HFFc6 (cell line): ENCODE results near the gene CARMIL3. TPM values are rescaled to one million over a fixed set of nuclear protein-coding genes. Genes with fewer than 3 reads are reported as not detected.
"Not testable (repeated sequence)": the region's sequence is repeated elsewhere in the genome, so short reads cannot be mapped to it uniquely, and the experiment has no call there.

Experiments
- DNase-seq: peaks from one replicate; pipeline ENCODE4 v3.0.0-alpha.2; 2018
- H3K27ac Mint-ChIP-seq: 2 replicates; pipeline ENCODE4 v1.8.0; 2020; ENCODE audit warnings: mild to moderate bottlenecking, mixed read lengths
- H3K27me3 Mint-ChIP-seq: 2 replicates; pipeline ENCODE4 v1.8.0; 2021; ENCODE audit warnings: mild to moderate bottlenecking, moderate library complexity, mixed read lengths; ENCODE audit not compliant: insufficient read depth
- H3K36me3 Mint-ChIP-seq: 2 replicates; pipeline ENCODE4 v1.8.0; 2021; ENCODE audit warnings: low read depth, mixed read lengths
- H3K4me1 Mint-ChIP-seq: 2 replicates; pipeline ENCODE4 v1.8.0; 2020; ENCODE audit warnings: low read depth, mixed read lengths
- H3K4me3 Mint-ChIP-seq: 2 replicates; pipeline ENCODE4 v1.8.0; 2020; ENCODE audit warnings: mild to moderate bottlenecking, moderate library complexity, mixed read lengths
- H3K9me3 Mint-ChIP-seq: 2 replicates; pipeline ENCODE4 v1.8.0; 2020; ENCODE audit warnings: mild to moderate bottlenecking, mixed read lengths
- CTCF ChIP-seq: fragments of 200-600 bp; sonication (generic); IDR thresholded peaks from 2 replicates; pipeline ENCODE4 v1.5.0; 2021; ENCODE audit warnings: antibody characterized with exemption, mild to moderate bottlenecking
- total RNA-seq, 6 experiments: library from RNA; stranded (reverse); fragmentation: NEBNext Ultra II Directional; extraction: Animal tissue kit (Norgen Biotek cat#: 25700); gene quantifications; 2 replicates in 1 of 6; 3 replicates in 5 of 6; pipeline ENCODE4 v1.2.3, GENCODE V29; 2021

CARMIL3 gene
- total RNA-seq, 6 experiments from 2014 or later = not detected

DNA sequence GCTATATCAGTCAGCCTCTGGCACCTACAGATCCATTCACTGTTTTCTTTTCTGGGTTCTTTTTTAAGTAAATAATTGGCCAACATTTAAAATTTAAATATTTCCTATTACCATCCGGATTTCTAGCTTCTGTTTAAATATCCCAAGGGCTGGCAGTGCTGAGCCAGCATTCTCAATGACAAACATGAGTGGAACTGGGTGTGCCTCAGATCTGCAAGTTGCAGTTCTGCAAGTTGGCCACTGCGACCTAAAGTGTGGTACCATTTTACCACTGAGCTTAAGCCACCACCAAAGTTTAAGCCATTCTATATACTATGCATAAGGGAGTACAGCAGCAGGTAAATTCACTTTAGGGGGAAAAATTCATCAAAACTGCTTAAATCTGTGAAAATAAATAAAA is 31.9 kb upstream of the CARMIL3 start:
- not testable (repeated sequence) for DNase-seq, H3K4me1 Mint-ChIP-seq, H3K36me3 Mint-ChIP-seq, H3K9me3 Mint-ChIP-seq, H3K27ac Mint-ChIP-seq, H3K4me3 Mint-ChIP-seq
- TF ChIP-seq CTCF = peak; percentile 46
- H3K27me3 Mint-ChIP-seq = peaks cover 19% of the 10 kb centered on the region

DNA sequence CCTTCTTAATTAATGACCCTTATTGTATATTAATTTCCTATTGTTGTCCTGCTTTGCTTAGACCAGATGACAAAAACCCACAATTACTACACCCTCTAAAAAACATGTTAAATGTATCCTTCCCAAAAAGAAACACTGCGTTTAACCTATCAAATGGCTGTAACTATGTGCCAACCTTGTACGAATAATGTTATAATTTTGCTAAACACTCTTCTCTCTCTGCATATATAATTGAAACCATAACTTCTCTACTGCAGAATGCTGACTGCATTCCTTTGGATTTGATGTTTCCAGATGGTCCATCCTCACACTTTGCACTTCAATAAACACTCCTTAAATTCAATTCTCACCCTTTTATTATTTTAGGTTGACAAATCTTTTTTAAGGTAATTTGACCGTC is 31.3 kb upstream of the CARMIL3 start:
- H3K27me3 Mint-ChIP-seq = peaks cover 19% of the 10 kb centered on the region
- H3K9me3 Mint-ChIP-seq, DNase-seq, H3K4me1 Mint-ChIP-seq, H3K36me3 Mint-ChIP-seq, H3K27ac Mint-ChIP-seq, H3K4me3 Mint-ChIP-seq: not testable (repeated sequence)

GRCh38 chr14:24024939-24025418 is 26.8 kb upstream of the CARMIL3 start:
- not testable (repeated sequence) for H3K4me1 Mint-ChIP-seq, H3K9me3 Mint-ChIP-seq, H3K36me3 Mint-ChIP-seq, H3K4me3 Mint-ChIP-seq, H3K27ac Mint-ChIP-seq, DNase-seq
- H3K27me3 Mint-ChIP-seq = peaks cover 34% of the 10 kb centered on the region

DNA sequence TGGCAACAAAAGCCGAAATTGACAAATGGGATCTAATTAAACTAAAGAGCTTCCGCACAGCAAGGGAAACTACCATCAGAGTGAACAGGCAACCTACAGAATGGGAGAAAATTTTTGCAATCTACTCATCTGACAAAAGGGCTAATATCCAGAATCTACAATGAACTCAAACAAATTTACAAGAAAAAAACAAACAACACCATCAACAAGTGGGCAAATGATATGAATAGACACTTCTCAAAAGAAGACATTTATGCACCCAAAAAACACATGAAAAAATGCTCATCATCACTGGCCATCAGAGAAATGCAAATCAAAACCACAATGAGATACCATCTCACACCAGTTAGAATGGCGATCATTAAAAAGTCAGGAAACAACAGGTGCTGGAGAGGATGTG is 22.1 kb upstream of the CARMIL3 start:
- not testable (repeated sequence) for H3K4me3 Mint-ChIP-seq, H3K27ac Mint-ChIP-seq, H3K4me1 Mint-ChIP-seq, H3K36me3 Mint-ChIP-seq, DNase-seq
- H3K9me3 Mint-ChIP-seq = peaks cover 26% of the 10 kb centered on the region
- peaks cover 24% of the 10 kb centered on the region for H3K27me3 Mint-ChIP-seq

DNA sequence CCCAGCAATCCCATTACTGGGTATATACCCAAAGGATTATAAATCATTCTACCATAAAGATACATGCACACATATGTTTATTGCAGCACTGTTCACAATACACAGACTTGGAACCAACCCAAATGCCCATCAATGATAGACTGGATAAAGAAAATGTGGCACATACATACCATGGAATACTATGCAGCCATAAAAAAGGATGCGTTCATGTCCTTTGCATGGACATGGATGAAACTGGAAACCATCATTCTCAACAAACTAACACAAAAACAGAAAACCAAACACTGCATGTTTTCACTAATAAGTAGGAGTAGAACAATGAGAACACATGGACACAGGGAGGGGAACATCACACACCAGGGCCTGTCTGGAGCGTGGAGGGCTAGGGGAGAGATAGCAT is 20.5 kb upstream of the CARMIL3 start:
- H3K4me1 Mint-ChIP-seq, H3K4me3 Mint-ChIP-seq, H3K36me3 Mint-ChIP-seq, DNase-seq, H3K27ac Mint-ChIP-seq: not testable (repeated sequence)
- peaks cover 18% of the 10 kb centered on the region; the same call in 1 of the 2 replicates for H3K27me3 Mint-ChIP-seq
- peaks cover 26% of the 10 kb centered on the region for H3K9me3 Mint-ChIP-seq

DNA sequence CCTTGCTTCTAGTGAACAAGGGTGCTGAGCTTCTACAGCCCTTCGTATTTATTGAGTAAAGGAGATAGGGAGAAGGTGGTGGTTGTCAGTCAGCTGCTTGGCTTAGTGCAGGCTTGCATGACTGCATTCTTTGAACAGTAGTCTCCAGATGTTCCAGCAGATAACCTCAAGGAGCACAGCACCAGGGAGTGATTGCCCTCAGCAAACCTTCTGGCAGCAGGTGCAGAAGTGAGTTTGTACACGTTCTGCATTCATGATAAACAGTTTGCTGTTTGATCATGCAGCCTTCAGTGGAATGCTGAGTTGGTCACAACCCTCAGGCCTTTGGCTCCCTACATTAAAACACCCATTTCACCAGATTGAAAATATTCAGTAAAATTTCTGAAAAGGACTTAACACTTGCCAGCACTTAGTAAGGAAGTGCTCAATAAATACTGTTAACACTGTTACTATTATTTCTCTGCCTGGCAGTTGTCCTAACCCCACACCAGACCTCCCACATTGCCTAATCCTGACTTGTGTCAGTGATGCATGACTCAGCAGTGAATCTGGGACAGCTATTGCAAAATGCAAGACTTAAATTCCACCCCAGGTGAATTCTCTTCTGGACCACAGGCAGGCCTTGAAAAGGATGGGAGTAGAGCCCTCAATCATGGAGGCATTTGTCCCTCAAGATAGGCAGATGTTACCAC is 18.9 kb upstream of the CARMIL3 start:
- TF ChIP-seq CTCF = no peak
- H3K4me1 Mint-ChIP-seq = peaks cover 17% of the 10 kb centered on the region
- H3K9me3 Mint-ChIP-seq = peaks cover 26% of the 10 kb centered on the region
- peaks cover 10% of the 10 kb centered on the region for H3K27me3 Mint-ChIP-seq
- peaks cover 4% of the 10 kb centered on the region; the same call in 1 of the 2 replicates for H3K36me3 Mint-ChIP-seq
- H3K27ac Mint-ChIP-seq = no peak overlapping the region
- H3K4me3 Mint-ChIP-seq = no peak overlapping the region
- DNase-seq = peak; percentile 65

DNA sequence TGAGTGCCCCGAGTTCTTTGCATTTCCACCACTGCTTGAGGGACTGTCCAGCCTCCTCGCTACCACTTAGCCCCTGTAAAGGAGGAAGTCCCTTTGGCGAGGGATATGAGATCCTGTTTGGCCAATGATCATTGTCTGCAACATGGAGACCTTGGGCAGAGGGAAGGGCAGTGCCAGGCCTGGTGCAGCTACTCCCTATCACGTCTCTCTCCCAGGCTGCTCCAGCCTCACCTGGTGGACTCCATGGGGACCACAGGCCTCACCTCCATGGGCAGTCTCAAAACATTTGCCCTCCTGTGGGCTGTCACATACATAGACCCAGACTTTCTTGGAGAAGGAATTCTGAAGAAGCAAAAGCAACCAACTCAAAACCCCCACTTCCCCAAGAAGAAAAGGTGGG is 16.0 kb upstream of the CARMIL3 start:
- H3K4me1 Mint-ChIP-seq = peaks cover 17% of the 10 kb centered on the region
- peak overlapping the region; percentile 61 for H3K27ac Mint-ChIP-seq
- H3K4me3 Mint-ChIP-seq = peak overlapping the region; percentile 94
- H3K9me3 Mint-ChIP-seq = peaks cover 24% of the 10 kb centered on the region
- peaks cover 10% of the 10 kb centered on the region for H3K27me3 Mint-ChIP-seq
- H3K36me3 Mint-ChIP-seq, DNase-seq: not testable (repeated sequence)

- peak overlapping the region; percentile 88 for H3K27ac Mint-ChIP-seq
Measured at GRCh38 chr14:24036169-24036962, 15.4 kb upstream of the CARMIL3 start.

More at GRCh38 chr14:24036169-24036962, 15.4 kb upstream of the CARMIL3 start:
- DNase-seq = peak; percentile 54
- peaks cover 11% of the 10 kb centered on the region for H3K27me3 Mint-ChIP-seq
- peaks cover 17% of the 10 kb centered on the region for H3K4me1 Mint-ChIP-seq
- H3K4me3 Mint-ChIP-seq = peak overlapping the region; percentile 94
- peaks cover 4% of the 10 kb centered on the region; the same call in 1 of the 2 replicates for H3K36me3 Mint-ChIP-seq
- peak; percentile 82 for TF ChIP-seq CTCF
- peaks cover 18% of the 10 kb centered on the region for H3K9me3 Mint-ChIP-seq
